Bronchial epithelial cell (primary cell): ENCODE data around the gene NACAD. TPM values are rescaled to one million over a fixed set of nuclear protein-coding genes. Genes with fewer than 3 reads are reported as not detected.

ENCODE experiments used
- DNase-seq: peaks from one replicate; pipeline ENCODE4 v3.0.0-alpha.2; 2010; ENCODE audit warnings: low read depth
- FAIRE-seq: peaks from 2 replicates; lab custom pipeline; 2011; peaks lifted over from hg19 to GRCh38; lab: Jason Lieb, UNC
- H3K27me3 ChIP-seq: 2 replicates; pipeline ENCODE4 v1.5.1; 2011; ENCODE audit warnings: low read length; ENCODE audit not compliant: control insufficient read depth, insufficient read depth
- H3K36me3 ChIP-seq: 2 replicates; pipeline ENCODE4 v1.5.1; 2011; ENCODE audit warnings: low read length; ENCODE audit not compliant: control insufficient read depth, insufficient read depth
- H3K4me3 ChIP-seq: 2 replicates; pipeline ENCODE4 v1.5.1; 2011; ENCODE audit warnings: mild to moderate bottlenecking, low read depth, low read length, control low read depth
- CTCF ChIP-seq: IDR thresholded peaks from 2 replicates; pipeline ENCODE4 v1.5.1; 2011; ENCODE audit warnings: mild to moderate bottlenecking, moderate library complexity, low read length, control low read depth, inconsistent platforms; ENCODE audit not compliant: insufficient read depth, severe bottlenecking
- total RNA-seq: library from RNA; depleted of rRNA; stranded (reverse); fragments of >200 nt; gene quantifications from 2 replicates; pipeline ENCODE4 v1.2.1, GENCODE V29; 2014

Gene NACAD
- total RNA-seq, 1 donor from 2014 or later: under 0.01 TPM

GRCh38 chr7:45060295-45060694 lies 28.5 kb downstream of the NACAD start:
- Histone ChIP-seq H3K27me3 (no peaks in the 10 kb centered on the region), H3K4me3 (no peak overlapping the region), H3K36me3 (peaks cover 12% of the 10 kb centered on the region)
- no peak for DNase-seq
- TF ChIP-seq CTCF: no peak
- FAIRE-seq: no peak

GRCh38 chr7:45057878-45058277 lies 30.9 kb downstream of the NACAD start:
- no peak for FAIRE-seq
- no peaks in the 10 kb centered on the region for H3K27me3 ChIP-seq
- no peak for TF ChIP-seq CTCF
- H3K4me3 ChIP-seq: no peak overlapping the region
- DNase-seq: no peak
- H3K36me3 ChIP-seq: peaks cover 3% of the 10 kb centered on the region

- no peak overlapping the region for H3K4me3 ChIP-seq
- DNase-seq (no peak), FAIRE-seq (no peak)
- no peaks in the 10 kb centered on the region for H3K27me3 ChIP-seq
- peaks cover 1% of the 10 kb centered on the region for H3K36me3 ChIP-seq
- TF ChIP-seq CTCF: no peak
Measured at GRCh38 chr7:45055594-45056219, 33.1 kb downstream of the NACAD start.

GRCh38 chr7:45055016-45055415 lies 33.8 kb downstream of the NACAD start:
- no peak overlapping the region for H3K4me3 ChIP-seq
- FAIRE-seq: no peak
- no peak for DNase-seq
- no peak for TF ChIP-seq CTCF
- peaks cover 1% of the 10 kb centered on the region for H3K36me3 ChIP-seq
- H3K27me3 ChIP-seq: no peaks in the 10 kb centered on the region

GRCh38 chr7:45054442-45054841 lies 34.3 kb downstream of the NACAD start:
- no peaks in the 10 kb centered on the region for H3K27me3 ChIP-seq
- FAIRE-seq (no peak), DNase-seq (no peak)
- no peak for TF ChIP-seq CTCF
- H3K36me3 ChIP-seq: peaks cover 2% of the 10 kb centered on the region
- no peak overlapping the region for H3K4me3 ChIP-seq

- DNase-seq (no peak), FAIRE-seq (no peak)
- H3K4me3 ChIP-seq: no peak overlapping the region
- peaks cover 2% of the 10 kb centered on the region for H3K36me3 ChIP-seq
- H3K27me3 ChIP-seq: no peaks in the 10 kb centered on the region
- no peak for TF ChIP-seq CTCF
Measured at GRCh38 chr7:45053941-45054340, 34.8 kb downstream of the NACAD start.
